Measurements from ENCODE around the gene C1orf50. TPM values are rescaled to one million over a fixed set of nuclear protein-coding genes. Genes with fewer than 3 reads are reported as not detected.

Gene C1orf50
- total and polyA plus RNA-seq, 2 donors from 2014 or later, result 7.5 to 14.6 TPM

DNA sequence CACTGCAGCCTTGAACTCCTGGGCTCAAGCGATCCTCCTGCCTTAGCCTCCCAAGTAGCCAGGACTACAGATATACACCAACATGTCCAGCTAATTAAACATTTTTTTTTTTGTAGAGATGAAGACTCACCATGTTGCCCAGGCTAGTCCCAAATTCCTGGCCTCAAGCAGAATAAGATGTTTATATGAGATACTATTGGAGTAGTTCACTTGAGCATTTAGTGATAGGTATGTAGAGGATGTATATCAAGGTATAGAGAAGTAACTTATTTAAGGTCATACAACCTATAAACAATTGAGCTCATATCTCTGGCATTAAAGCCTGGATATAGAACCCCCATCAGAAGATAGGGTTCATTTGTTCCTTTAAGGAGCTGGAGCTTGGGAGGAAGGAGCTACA, 13.1 kb downstream of the C1orf50 start:
- no peak overlapping the region for H3K9ac ChIP-seq (ENCODE audit: low read length in 3 of 3)
- TF ChIP-seq, protein P1, sequence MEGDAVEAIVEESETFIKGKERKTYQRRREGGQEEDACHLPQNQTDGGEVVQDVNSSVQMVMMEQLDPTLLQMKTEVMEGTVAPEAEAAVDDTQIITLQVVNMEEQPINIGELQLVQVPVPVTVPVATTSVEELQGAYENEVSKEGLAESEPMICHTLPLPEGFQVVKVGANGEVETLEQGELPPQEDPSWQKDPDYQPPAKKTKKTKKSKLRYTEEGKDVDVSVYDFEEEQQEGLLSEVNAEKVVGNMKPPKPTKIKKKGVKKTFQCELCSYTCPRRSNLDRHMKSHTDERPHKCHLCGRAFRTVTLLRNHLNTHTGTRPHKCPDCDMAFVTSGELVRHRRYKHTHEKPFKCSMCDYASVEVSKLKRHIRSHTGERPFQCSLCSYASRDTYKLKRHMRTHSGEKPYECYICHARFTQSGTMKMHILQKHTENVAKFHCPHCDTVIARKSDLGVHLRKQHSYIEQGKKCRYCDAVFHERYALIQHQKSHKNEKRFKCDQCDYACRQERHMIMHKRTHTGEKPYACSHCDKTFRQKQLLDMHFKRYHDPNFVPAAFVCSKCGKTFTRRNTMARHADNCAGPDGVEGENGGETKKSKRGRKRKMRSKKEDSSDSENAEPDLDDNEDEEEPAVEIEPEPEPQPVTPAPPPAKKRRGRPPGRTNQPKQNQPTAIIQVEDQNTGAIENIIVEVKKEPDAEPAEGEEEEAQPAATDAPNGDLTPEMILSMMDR (IDR thresholded peaks at IDR 0.05; ENCODE audit: borderline replicate concordance, extremely low read depth, insufficient read depth), result no peak
- H3K27ac ChIP-seq (ENCODE audit: low read depth in 2 of 2, low read length in 2 of 2), result no peak overlapping the region
- FAIRE-seq (no peak), DNase-seq (no peak)
- no peak overlapping the region for H3K4me3 ChIP-seq (ENCODE audit: low read length in 3 of 3)
- peaks cover 2 to 22% (median 8%) of the 10 kb centered on the region in 3 donors for H3K36me3 ChIP-seq (ENCODE audit: control insufficient read depth in 2 of 3, insufficient read depth in 3 of 3, low read length in 3 of 3)
- H3K27me3 ChIP-seq (ENCODE audit: control insufficient read depth, insufficient read depth, low read length), result no peaks in the 10 kb centered on the region
- no peaks in the 10 kb centered on the region for H3K9me3 ChIP-seq (ENCODE audit: control insufficient read depth in 2 of 3, insufficient read depth in 1 of 3, low read length in 3 of 3)
- intact Hi-C loops (cut with DNase I), result no loop called here
- H3K4me1 ChIP-seq (ENCODE audit: control insufficient read depth in 2 of 3, insufficient read depth in 2 of 3, low read depth in 1 of 3, low read length in 3 of 3), result peaks cover 0 to 4% (median 0%) of the 10 kb centered on the region in 3 donors

DNA sequence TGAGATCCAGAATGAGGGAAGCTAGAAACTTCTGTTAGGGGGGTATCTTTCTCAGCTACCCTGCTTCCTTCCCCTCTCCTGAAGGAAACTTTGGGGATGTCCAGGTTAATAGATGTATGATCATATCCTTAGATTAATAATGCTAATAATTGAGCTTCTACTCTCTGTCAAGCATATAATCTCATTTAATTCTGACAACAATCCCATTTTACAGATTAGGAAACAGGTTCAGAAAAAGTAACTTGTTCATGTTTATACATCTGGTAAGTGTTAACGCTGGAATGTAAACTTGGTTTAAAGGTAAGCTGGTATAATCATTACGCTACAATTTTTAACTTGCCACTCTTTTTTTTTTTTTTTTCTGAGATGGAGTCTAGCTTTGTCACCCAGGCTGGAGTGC, 16.0 kb downstream of the C1orf50 start:
- no peak overlapping the region for H3K27ac ChIP-seq (ENCODE audit: low read depth in 2 of 2, low read length in 2 of 2)
- H3K9me3 ChIP-seq (ENCODE audit: control insufficient read depth in 2 of 3, insufficient read depth in 1 of 3, low read length in 3 of 3), result no peaks in the 10 kb centered on the region
- no peak overlapping the region for H3K4me3 ChIP-seq (ENCODE audit: low read length in 3 of 3)
- no peak for FAIRE-seq
- H3K27me3 ChIP-seq (ENCODE audit: control insufficient read depth, insufficient read depth, low read length), result no peaks in the 10 kb centered on the region
- peaks cover 0 to 8% (median 3%) of the 10 kb centered on the region in 3 donors for H3K4me1 ChIP-seq (ENCODE audit: control insufficient read depth in 2 of 3, insufficient read depth in 2 of 3, low read depth in 1 of 3, low read length in 3 of 3)
- DNase-seq, result no peak
- intact Hi-C loops (cut with DNase I), result no loop called here
- peaks cover 0 to 9% (median 0%) of the 10 kb centered on the region in 3 donors for H3K36me3 ChIP-seq (ENCODE audit: control insufficient read depth in 2 of 3, insufficient read depth in 3 of 3, low read length in 3 of 3)
- H3K9ac ChIP-seq (ENCODE audit: low read length in 3 of 3), result no peak overlapping the region
- TF ChIP-seq, protein P1 (IDR thresholded peaks at IDR 0.05; ENCODE audit: borderline replicate concordance, extremely low read depth, insufficient read depth), result no peak

DNA sequence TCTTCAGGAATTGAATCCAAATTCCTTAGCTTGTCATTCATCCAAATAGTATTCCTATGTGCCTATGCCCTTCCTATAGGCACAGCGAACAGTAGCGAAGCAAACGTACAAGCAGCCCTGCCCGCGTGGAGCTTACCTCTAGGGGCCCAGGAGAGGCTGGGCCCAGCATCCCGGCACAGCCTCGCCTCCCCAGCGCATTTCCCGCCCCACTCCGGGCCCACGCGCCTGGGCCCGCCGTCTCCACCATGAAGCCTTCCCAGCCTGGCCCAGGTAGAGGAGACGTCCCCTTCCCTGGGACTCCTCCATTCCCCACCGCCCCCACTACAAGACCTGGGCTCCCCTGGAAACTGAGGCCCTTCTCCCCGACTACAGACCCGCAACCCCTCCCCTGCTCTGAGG, 17.5 kb downstream of the C1orf50 start:
- Histone ChIP-seq H3K4me3 (ENCODE audit: low read length in 3 of 3) (no peak overlapping the region), H3K36me3 (ENCODE audit: control insufficient read depth in 2 of 3, insufficient read depth in 3 of 3, low read length in 3 of 3) (peaks cover 0 to 8% (median 0%) of the 10 kb centered on the region in 3 donors), H3K27me3 (ENCODE audit: control insufficient read depth, insufficient read depth, low read length) (no peaks in the 10 kb centered on the region), H3K27ac (ENCODE audit: low read depth in 2 of 2, low read length in 2 of 2) (no peak overlapping the region), H3K9ac (ENCODE audit: low read length in 3 of 3) (no peak overlapping the region), H3K4me1 (ENCODE audit: control insufficient read depth in 2 of 3, insufficient read depth in 2 of 3, low read depth in 1 of 3, low read length in 3 of 3) (peaks cover 0 to 8% (median 3%) of the 10 kb centered on the region in 3 donors), H3K9me3 (ENCODE audit: control insufficient read depth in 2 of 3, insufficient read depth in 1 of 3, low read length in 3 of 3) (no peaks in the 10 kb centered on the region)
- TF ChIP-seq, protein P1 (IDR thresholded peaks at IDR 0.05; ENCODE audit: borderline replicate concordance, extremely low read depth, insufficient read depth), result no peak
- FAIRE-seq, result no peak
- DNase-seq, result no peak
- intact Hi-C loops (cut with DNase I), result no loop called here
